ENCODE data around the gene PNMA8B.

DNA sequence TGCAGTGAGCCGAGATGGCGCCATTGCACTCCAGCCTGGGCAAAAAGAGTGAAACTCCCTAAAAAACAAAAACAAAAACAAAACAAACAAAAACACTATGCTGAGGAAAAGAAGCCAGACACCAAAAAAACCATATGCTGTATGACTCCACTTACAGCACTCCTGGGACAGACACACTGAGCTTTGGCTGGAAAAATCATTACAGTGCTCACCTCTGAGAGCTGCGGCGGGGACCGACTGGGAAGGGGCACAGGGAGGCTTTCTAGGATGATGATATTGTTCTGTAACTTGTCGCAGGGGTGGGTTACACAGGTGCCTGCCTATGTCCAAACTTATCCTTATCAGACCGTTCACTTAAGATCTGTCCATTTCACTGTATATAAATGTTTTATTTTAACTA lies 32.2 kb downstream of the PNMA8B start:
- TF ChIP-seq, protein P1, sequence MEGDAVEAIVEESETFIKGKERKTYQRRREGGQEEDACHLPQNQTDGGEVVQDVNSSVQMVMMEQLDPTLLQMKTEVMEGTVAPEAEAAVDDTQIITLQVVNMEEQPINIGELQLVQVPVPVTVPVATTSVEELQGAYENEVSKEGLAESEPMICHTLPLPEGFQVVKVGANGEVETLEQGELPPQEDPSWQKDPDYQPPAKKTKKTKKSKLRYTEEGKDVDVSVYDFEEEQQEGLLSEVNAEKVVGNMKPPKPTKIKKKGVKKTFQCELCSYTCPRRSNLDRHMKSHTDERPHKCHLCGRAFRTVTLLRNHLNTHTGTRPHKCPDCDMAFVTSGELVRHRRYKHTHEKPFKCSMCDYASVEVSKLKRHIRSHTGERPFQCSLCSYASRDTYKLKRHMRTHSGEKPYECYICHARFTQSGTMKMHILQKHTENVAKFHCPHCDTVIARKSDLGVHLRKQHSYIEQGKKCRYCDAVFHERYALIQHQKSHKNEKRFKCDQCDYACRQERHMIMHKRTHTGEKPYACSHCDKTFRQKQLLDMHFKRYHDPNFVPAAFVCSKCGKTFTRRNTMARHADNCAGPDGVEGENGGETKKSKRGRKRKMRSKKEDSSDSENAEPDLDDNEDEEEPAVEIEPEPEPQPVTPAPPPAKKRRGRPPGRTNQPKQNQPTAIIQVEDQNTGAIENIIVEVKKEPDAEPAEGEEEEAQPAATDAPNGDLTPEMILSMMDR (IDR thresholded peaks at IDR 0.05) = no peak
- no peak for TF ChIP-seq ZFX (IDR thresholded peaks at IDR 0.05; ENCODE audit: borderline replicate concordance)

Data from 22Rv1 (cell line).